ENCODE data around the gene CATSPER1.

- TF ChIP-seq EZH2 (IDR thresholded peaks at IDR 0.05), result no peak
- TF ChIP-seq, protein P1, sequence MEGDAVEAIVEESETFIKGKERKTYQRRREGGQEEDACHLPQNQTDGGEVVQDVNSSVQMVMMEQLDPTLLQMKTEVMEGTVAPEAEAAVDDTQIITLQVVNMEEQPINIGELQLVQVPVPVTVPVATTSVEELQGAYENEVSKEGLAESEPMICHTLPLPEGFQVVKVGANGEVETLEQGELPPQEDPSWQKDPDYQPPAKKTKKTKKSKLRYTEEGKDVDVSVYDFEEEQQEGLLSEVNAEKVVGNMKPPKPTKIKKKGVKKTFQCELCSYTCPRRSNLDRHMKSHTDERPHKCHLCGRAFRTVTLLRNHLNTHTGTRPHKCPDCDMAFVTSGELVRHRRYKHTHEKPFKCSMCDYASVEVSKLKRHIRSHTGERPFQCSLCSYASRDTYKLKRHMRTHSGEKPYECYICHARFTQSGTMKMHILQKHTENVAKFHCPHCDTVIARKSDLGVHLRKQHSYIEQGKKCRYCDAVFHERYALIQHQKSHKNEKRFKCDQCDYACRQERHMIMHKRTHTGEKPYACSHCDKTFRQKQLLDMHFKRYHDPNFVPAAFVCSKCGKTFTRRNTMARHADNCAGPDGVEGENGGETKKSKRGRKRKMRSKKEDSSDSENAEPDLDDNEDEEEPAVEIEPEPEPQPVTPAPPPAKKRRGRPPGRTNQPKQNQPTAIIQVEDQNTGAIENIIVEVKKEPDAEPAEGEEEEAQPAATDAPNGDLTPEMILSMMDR (IDR thresholded peaks at IDR 0.05), result no peak
Measured at GRCh38 chr11:66015454-66015881, 10.8 kb downstream of the CATSPER1 start.

All from neural progenitor cell (in vitro differentiated cells).